Ascending aorta (tissue), 2 donors: Measurements from ENCODE around the gene OGFOD3. TPM values are rescaled to one million over a fixed set of nuclear protein-coding genes. Genes with fewer than 3 reads are reported as not detected.
"Not testable (repeated sequence)": the region's sequence is repeated elsewhere in the genome, so short reads cannot be mapped to it uniquely, and the experiment has no call there.

ENCODE experiments used
- DNase-seq, 2 donors: peaks; one replicate each; pipeline ENCODE4 v3.0.0-alpha.2; 2019; ENCODE audit warnings: low spot score in 2 of 2
- H3K27ac ChIP-seq, 2 donors: fragments of 200-600 bp; sonication (generic); one replicate each; pipeline ENCODE4 v1.5.1; 2016 to 2017; ENCODE audit warnings: mild to moderate bottlenecking in 1 of 2
- H3K27me3 ChIP-seq: fragments of 200-600 bp; sonication (generic); one replicate; pipeline ENCODE4 v1.5.1; 2017
- H3K36me3 ChIP-seq, 2 donors: fragments of 200-600 bp; sonication (generic); one replicate each; pipeline ENCODE4 v1.5.1; 2016
- H3K4me1 ChIP-seq, 2 donors: fragments of 200-600 bp; sonication (generic); one replicate each; pipeline ENCODE4 v1.5.1; 2016 to 2017; ENCODE audit warnings: mild to moderate bottlenecking in 1 of 2
- H3K4me3 ChIP-seq, 2 donors: fragments of 200-600 bp; sonication (generic); one replicate each; pipeline ENCODE4 v1.5.1; 2016 to 2017; ENCODE audit warnings: mild to moderate bottlenecking in 1 of 2
- H3K9me3 ChIP-seq, 2 donors: fragments of 200-600 bp; sonication (generic); one replicate each; pipeline ENCODE4 v1.5.1; 2016
- CTCF ChIP-seq, 3 experiments: fragments of 200-600 bp in 2 of 3; fragments of 450-650 bp in 1 of 3; sonication (generic) in 2 of 3; IDR thresholded peaks; one replicate each; pipeline ENCODE4 v1.5.1; 2016 to 2019; ENCODE audit warnings: antibody characterized with exemption in 3 of 3, mild to moderate bottlenecking in 1 of 3, moderate library complexity in 1 of 3
- intact Hi-C: fragments of 100-400 bp; cut with DNase I; formaldehyde crosslinking; loops from one replicate; pipeline ENCODE4 v1.15.1; 2023
- total RNA-seq: library from RNA; depleted of rRNA; stranded (reverse); fragments of >200 nt; gene quantifications from one replicate; pipeline ENCODE4 v1.1.0, GENCODE V29; 2016

OGFOD3 gene
- total RNA-seq, 1 donor from 2014 or later: 36.6 TPM

DNA sequence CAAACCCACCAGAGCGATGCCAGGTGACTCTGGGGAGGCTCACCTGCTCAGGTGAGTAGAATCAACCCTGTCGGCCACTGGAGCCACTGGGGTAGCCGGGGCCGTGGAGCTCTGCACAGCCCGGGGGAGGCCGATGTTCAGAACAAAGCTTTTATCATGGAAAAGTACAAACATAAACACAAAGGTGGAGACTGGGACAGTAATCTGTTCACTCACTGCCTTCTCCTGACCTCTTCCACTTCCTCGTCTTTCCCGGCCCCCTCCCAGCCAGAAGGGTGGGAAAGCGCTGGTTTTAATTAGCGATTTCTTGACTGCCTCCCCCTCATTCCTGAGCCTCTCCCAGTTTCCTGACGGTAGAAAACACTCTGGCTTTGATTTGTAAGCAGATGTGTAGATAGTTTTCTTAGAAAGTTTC lies 69.1 kb downstream of the OGFOD3 start:
- no peak for DNase-seq
- no peak overlapping the region for H3K4me3 ChIP-seq

GRCh38 chr17:82348866-82349265 lies 69.5 kb downstream of the OGFOD3 start:
- Histone ChIP-seq H3K36me3 (no peaks in the 10 kb centered on the region), H3K4me3 (no peak overlapping the region)
- intact Hi-C loops: no loop called here

More for the DNA sequence above, 69.1 kb downstream of the OGFOD3 start:
- Histone ChIP-seq H3K9me3 (no peaks in the 10 kb centered on the region), H3K36me3 (no peaks in the 10 kb centered on the region), H3K27ac (no peak overlapping the region), H3K27me3 (no peaks in the 10 kb centered on the region), H3K4me1 (peaks cover 0 to 3% of the 10 kb centered on the region in 2 donors)
- TF ChIP-seq CTCF (IDR thresholded peaks at IDR 0.05): no peak
- intact Hi-C loops: no loop called here

DNA sequence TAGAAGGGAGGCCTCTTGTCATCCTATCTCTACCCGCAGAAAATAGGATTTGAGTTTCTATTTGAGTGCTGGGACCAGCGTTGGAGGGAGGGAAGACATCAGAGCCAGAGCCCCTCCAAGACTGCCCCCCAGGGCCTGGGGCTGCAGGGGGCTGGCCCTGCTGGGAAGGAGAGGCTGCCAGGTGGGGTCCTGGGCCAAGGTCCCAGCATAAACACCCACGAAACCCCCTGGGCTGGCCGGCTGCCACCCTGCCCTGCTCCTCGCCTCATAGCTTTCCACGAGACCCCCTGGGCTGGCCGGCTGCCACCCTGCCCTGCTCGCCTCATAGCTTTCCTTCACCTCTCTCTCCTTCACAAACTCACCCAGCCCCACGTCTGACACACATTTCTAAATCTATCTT lies 70.0 kb downstream of the OGFOD3 start:
- no peak for TF ChIP-seq CTCF (IDR thresholded peaks at IDR 0.05)
- no peak for DNase-seq
- intact Hi-C loops: no loop called here
- Histone ChIP-seq H3K4me1 (peaks cover 0 to 3% of the 10 kb centered on the region in 2 donors), H3K27ac (no peak overlapping the region), H3K9me3 (no peaks in the 10 kb centered on the region), H3K36me3 (no peaks in the 10 kb centered on the region), H3K4me3 (no peak overlapping the region), H3K27me3 (no peaks in the 10 kb centered on the region)

More at GRCh38 chr17:82348866-82349265, 69.5 kb downstream of the OGFOD3 start:
- no peak overlapping the region for H3K27ac ChIP-seq
- no peak for DNase-seq
- no peak for TF ChIP-seq CTCF (IDR thresholded peaks at IDR 0.05)
- H3K9me3 ChIP-seq: no peaks in the 10 kb centered on the region
- H3K27me3 ChIP-seq: no peaks in the 10 kb centered on the region
- H3K4me1 ChIP-seq: peaks cover 0 to 3% of the 10 kb centered on the region in 2 donors

- H3K9me3 ChIP-seq, H3K36me3 ChIP-seq, intact Hi-C loops, H3K4me1 ChIP-seq, H3K4me3 ChIP-seq, H3K27ac ChIP-seq, DNase-seq, H3K27me3 ChIP-seq: not testable (repeated sequence)
Observed at GRCh38 chr17:82347994-82348393, 70.4 kb downstream of the OGFOD3 start.

DNA sequence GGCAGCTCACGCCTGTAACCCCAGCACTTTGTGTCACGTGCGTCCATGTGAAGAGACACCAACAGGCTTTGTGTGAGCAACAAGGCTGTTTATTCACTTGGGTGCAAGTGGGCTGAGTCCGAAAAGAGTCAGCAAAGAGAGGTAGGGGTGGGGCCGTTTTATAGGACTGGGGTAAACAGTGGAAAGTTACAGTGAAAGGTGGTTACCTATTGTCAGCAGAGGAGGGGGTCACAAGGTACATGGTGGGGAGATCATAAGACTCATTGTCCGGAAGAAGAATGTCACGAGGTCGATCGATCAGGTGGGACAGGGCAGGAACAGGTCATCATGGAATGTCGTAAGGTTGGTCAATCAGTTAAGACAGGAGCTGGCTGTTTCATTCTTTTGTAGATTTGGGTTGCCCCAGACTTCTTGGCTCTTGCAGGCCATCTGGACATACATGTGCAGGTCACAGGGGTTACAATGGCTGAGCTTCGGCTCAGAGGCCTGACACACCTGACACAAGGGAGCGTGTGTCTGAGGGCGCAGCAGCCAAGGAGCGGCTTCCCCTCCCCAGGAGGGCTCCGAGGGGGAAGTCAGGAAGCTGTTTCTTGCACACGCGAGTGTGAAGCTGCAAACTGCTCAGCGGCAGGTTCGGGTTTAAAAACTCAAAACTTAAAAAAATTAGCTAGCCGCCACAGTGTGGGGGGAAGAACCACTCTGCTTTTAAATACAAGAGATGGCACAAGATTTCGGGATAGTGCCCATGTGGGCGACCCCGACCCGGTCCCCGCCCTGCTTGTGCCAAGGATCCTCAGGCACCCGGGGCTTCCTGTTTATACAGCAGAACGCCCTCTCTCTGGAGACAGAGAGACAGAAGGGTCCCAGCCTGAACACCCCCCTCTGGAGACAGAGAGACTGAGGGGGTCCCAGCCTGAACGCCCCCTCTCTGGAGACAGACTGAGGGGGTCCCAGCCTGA lies 71.8 kb downstream of the OGFOD3 start:
- no peak for TF ChIP-seq CTCF (IDR thresholded peaks at IDR 0.05)
- no peak overlapping the region for H3K4me3 ChIP-seq
- no peak overlapping the region for H3K27ac ChIP-seq
- H3K9me3 ChIP-seq: no peaks in the 10 kb centered on the region
- intact Hi-C loops: no loop called here
- no peaks in the 10 kb centered on the region for H3K4me1 ChIP-seq
- no peak for DNase-seq
- no peaks in the 10 kb centered on the region for H3K36me3 ChIP-seq
- H3K27me3 ChIP-seq: no peaks in the 10 kb centered on the region

GRCh38 chr17:82345151-82345976 lies 73.0 kb downstream of the OGFOD3 start:
- TF ChIP-seq CTCF (IDR thresholded peaks at IDR 0.05): no peak
- intact Hi-C loops: no loop called here

More at GRCh38 chr17:82345151-82345976, 73.0 kb downstream of the OGFOD3 start:
- no peak for DNase-seq
- Histone ChIP-seq H3K4me3 (no peak overlapping the region), H3K27ac (no peak overlapping the region), H3K9me3 (no peaks in the 10 kb centered on the region), H3K36me3 (no peaks in the 10 kb centered on the region), H3K4me1 (no peaks in the 10 kb centered on the region), H3K27me3 (no peaks in the 10 kb centered on the region)
